Measurements from ENCODE around the gene TDRD10.

Gene TDRD10

DNA sequence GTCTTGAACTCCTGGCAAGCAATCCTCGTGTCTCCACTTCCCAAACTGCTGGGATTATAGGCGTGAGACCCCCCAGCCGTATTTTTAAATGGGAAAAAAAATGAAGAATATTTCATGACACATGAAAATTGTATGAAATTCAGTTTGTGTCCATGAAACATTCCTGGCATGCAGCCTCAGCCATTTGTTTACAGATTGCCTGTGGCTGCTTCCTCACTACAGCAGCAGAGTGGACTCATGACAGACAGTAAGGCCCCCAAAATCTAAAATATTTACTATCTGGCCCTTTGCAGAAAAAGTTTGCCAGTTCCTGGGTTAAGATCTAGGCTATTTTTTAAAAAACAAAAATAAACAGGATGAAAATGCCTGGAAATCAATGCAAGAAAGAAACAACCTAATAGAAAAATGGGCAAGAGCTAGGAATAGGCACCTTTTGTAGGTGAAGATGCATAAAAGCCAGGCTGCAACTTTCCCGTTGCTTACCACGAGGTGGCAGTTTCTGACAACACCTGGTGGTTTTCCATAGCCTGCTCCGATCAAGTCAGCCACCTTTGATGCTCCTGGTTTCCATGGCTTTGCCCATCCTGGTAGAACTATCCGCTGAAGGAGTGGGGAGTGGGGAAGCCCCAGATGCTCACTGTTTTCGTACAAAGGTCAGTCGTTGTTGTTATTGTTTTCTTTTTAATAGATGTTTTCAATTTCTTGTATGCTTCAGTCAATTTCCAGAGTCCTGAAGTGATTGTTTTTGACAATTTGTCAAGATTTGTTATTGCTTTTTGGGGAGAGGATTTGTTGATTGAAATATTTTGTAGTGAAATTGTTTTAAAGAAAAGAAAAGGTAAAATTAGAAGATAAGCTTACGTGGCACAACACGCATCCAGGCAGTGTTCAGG, 32.2 kb downstream of the TDRD10 start:
- Histone ChIP-seq H3K36me3 (ENCODE audit: insufficient read depth, low read length) (no peaks in the 10 kb centered on the region), H3K9ac (ENCODE audit: insufficient read length) (no peak overlapping the region), H3K27ac (no peak overlapping the region), H3K4me3 (no peak overlapping the region), H3K9me3 (ENCODE audit: low read depth, low read length) (no peaks in the 10 kb centered on the region)
- TF ChIP-seq EZH2 (IDR thresholded peaks at IDR 0.05) (no peak), POLR2AphosphoS5 (IDR thresholded peaks at IDR 0.05; ENCODE audit: borderline replicate concordance, low read depth, low read length) (no peak), FOXP2 (optimal IDR thresholded peaks at IDR 0.05; ENCODE audit: control extremely low read depth, extremely low read length, insufficient read depth) (no peak)
- no peak for DNase-seq (ENCODE audit: low read depth, low spot score)

DNA sequence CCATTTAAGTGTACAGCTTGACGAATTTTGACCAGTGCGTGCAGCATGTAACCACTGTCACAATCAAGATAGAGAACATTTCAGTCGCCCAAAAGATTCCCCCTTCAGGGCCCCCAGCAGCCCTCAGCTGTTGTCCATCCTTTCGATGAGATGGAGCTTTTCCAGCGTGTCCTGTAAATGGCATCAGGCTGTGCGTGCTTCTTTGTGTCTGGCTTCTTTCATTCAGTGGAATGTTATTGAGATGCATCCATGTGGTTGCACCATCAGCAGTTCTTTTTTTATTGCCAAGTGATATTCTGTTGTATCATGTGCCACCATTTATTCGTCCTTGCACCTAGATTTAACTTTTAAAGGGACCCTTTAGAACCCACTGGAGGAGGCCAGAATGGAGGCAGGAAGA, 34.6 kb downstream of the TDRD10 start:
- Histone ChIP-seq H3K9ac (ENCODE audit: insufficient read length) (no peak overlapping the region), H3K4me3 (no peak overlapping the region), H3K27ac (no peak overlapping the region), H3K9me3 (ENCODE audit: low read depth, low read length) (no peaks in the 10 kb centered on the region), H3K36me3 (ENCODE audit: insufficient read depth, low read length) (no peaks in the 10 kb centered on the region)
- DNase-seq (ENCODE audit: low read depth, low spot score) = no peak
- no peak for TF ChIP-seq EZH2 (IDR thresholded peaks at IDR 0.05)
- no peak for TF ChIP-seq POLR2AphosphoS5 (IDR thresholded peaks at IDR 0.05; ENCODE audit: borderline replicate concordance, low read depth, low read length)
- no peak for TF ChIP-seq FOXP2 (optimal IDR thresholded peaks at IDR 0.05; ENCODE audit: control extremely low read depth, extremely low read length, insufficient read depth)

- Histone ChIP-seq H3K27ac (no peak overlapping the region), H3K36me3 (ENCODE audit: insufficient read depth, low read length) (no peaks in the 10 kb centered on the region), H3K9me3 (ENCODE audit: low read depth, low read length) (no peaks in the 10 kb centered on the region), H3K9ac (ENCODE audit: insufficient read length) (no peak overlapping the region), H3K4me3 (no peak overlapping the region)
- TF ChIP-seq FOXP2 (optimal IDR thresholded peaks at IDR 0.05; ENCODE audit: control extremely low read depth, extremely low read length, insufficient read depth) (no peak), POLR2AphosphoS5 (IDR thresholded peaks at IDR 0.05; ENCODE audit: borderline replicate concordance, low read depth, low read length) (no peak), EZH2 (IDR thresholded peaks at IDR 0.05) (no peak)
- no peak for DNase-seq (ENCODE audit: low read depth, low spot score)
Measured at GRCh38 chr1:154539486-154540483, 37.8 kb downstream of the TDRD10 start.

DNA sequence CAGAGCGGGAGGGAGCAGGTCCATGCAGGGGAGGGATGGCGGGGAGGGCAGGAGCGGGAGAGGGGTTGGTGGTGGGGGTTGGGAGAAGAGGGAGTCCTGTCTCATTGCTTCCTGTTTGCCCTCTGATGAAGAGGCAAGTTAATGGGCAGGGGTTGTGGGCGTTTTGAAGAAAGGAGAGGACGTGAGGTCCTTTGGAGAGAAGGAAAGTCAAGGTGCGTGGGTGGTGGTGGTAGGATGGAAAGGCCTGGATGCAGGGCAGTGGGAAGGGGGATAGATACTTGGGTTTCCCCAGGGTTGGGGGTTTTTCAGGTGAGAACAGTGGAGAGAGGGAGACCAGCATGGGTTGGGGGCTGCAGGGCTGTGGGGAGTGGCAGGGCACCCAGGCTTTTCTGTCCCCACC, 39.2 kb downstream of the TDRD10 start:
- no peak overlapping the region for H3K9ac ChIP-seq (ENCODE audit: insufficient read length)
- H3K9me3 ChIP-seq (ENCODE audit: low read depth, low read length) = no peaks in the 10 kb centered on the region
- no peaks in the 10 kb centered on the region for H3K36me3 ChIP-seq (ENCODE audit: insufficient read depth, low read length)
- H3K27ac ChIP-seq = no peak overlapping the region
- no peak overlapping the region for H3K4me3 ChIP-seq
- TF ChIP-seq EZH2 (IDR thresholded peaks at IDR 0.05) (no peak), FOXP2 (optimal IDR thresholded peaks at IDR 0.05; ENCODE audit: control extremely low read depth, extremely low read length, insufficient read depth) (no peak), POLR2AphosphoS5 (IDR thresholded peaks at IDR 0.05; ENCODE audit: borderline replicate concordance, low read depth, low read length) (no peak)
- DNase-seq (ENCODE audit: low read depth, low spot score) = no peak

DNA sequence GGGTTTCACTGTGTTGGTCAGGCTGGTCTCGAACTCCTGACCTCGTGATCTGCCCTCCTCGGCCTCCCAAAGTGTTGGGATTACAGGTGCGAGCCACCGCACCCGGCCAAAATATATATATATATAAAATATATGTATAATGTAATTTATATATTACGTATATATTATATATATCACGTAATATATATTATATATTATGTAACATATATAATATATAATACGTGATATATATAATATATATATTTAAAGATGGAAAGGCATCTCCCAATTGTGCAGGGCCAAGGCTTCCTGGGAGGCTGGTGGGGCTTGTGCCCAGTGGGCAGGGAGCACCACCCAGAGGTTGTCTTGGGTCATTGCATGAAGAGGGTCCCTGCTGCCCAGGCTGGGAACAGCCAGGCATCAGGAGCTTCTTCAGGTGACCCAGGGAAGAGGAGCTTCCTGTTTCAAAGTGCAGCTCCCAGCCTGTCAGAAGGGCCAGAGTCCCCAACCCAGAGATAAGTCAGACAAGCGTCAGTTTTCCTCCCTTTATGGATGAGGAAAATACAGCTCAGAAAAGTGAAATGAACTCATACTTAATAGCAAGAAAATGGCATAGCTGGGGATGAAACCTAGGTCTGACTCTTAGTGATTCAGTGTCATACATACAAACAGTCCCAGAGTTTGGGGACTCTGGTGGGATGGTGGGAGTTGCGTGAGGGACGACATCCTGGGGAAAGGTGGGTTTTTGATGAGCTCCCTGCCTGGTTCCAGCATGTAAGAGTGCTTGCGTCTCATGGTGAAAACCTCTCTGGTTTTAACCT, 44.4 kb downstream of the TDRD10 start:
- H3K4me3 ChIP-seq = no peak overlapping the region
- H3K9me3 ChIP-seq (ENCODE audit: low read depth, low read length) = no peaks in the 10 kb centered on the region
- peaks cover 26% of the 10 kb centered on the region for H3K36me3 ChIP-seq (ENCODE audit: insufficient read depth, low read length)
- TF ChIP-seq POLR2AphosphoS5 (IDR thresholded peaks at IDR 0.05; ENCODE audit: borderline replicate concordance, low read depth, low read length) = no peak
- no peak overlapping the region for H3K9ac ChIP-seq (ENCODE audit: insufficient read length)
- DNase-seq (ENCODE audit: low read depth, low spot score) = peak; percentile 8
- no peak overlapping the region for H3K27ac ChIP-seq

GRCh38 chr1:154547105-154547732, 45.2 kb downstream of the TDRD10 start:
- Histone ChIP-seq H3K36me3 (ENCODE audit: insufficient read depth, low read length) (peaks cover 34% of the 10 kb centered on the region), H3K9me3 (ENCODE audit: low read depth, low read length) (no peaks in the 10 kb centered on the region), H3K9ac (ENCODE audit: insufficient read length) (no peak overlapping the region), H3K4me3 (no peak overlapping the region), H3K27ac (peak overlapping the region; percentile 88)
- DNase-seq (ENCODE audit: low read depth, low spot score) = no peak
- no peak for TF ChIP-seq FOXP2 (optimal IDR thresholded peaks at IDR 0.05; ENCODE audit: control extremely low read depth, extremely low read length, insufficient read depth)
- TF ChIP-seq POLR2AphosphoS5 (IDR thresholded peaks at IDR 0.05; ENCODE audit: borderline replicate concordance, low read depth, low read length) = no peak
- TF ChIP-seq EZH2 (IDR thresholded peaks at IDR 0.05) = no peak

- H3K9me3 ChIP-seq (ENCODE audit: low read depth, low read length) = no peaks in the 10 kb centered on the region
- H3K4me3 ChIP-seq = no peak overlapping the region
- H3K9ac ChIP-seq (ENCODE audit: insufficient read length) = peak overlapping the region; percentile 45
- peak overlapping the region; percentile 88 for H3K27ac ChIP-seq
- TF ChIP-seq FOXP2 (optimal IDR thresholded peaks at IDR 0.05; ENCODE audit: control extremely low read depth, extremely low read length, insufficient read depth) (no peak), EZH2 (IDR thresholded peaks at IDR 0.05) (no peak), POLR2AphosphoS5 (IDR thresholded peaks at IDR 0.05; ENCODE audit: borderline replicate concordance, low read depth, low read length) (no peak)
- H3K36me3 ChIP-seq (ENCODE audit: insufficient read depth, low read length) = peaks cover 42% of the 10 kb centered on the region
- no peak for DNase-seq (ENCODE audit: low read depth, low spot score)
Measured at GRCh38 chr1:154548028-154548427, 46.0 kb downstream of the TDRD10 start.

Data from SK-N-MC (cell line).